ENCODE data around the gene KRTAP5-6. TPM values are rescaled to one million over a fixed set of nuclear protein-coding genes. Genes with fewer than 3 reads are reported as not detected.

Gene KRTAP5-6
- total RNA-seq, 2 donors from 2014 or later = not detected

DNA sequence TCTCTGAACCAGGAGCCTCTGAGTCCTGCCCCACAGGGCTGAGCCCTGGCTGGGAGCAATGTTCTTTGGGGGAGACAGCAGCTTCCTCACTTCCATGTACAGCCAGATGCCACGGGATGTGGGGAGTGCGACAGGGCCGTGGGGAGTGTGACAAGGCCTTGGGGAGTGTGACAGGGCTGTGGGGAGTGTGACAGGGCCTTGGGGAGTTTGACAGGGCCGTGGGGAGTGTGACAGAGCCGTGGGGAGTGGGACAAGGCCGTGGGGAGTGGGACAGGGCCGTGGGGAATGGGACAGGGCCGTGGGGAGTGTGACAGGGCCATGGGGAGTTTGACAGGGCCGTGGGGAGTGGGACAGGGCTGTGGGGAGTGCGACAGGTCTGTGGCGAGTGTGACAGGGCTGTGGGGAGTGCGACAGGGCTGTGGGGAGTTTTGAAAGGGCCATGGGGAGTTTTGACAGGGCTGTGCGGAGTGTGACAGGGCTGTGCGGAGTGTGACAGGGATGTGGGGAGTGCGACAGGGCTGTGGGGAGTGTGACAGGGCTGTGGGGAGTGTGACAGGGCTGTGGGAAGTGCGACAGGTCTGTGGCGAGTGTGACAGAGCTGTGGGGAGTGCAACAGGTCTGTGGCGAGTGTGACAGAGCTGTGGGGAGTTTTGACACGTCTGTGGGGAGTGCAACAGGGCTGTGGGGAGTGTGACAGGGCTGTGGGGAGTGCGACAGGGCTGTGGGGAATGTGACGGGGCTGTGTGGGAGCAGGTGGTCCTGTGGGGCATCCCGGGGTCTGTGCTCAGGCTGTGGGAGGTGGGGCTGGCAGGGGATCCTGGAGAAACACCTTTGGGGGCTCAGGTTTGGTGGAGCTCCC is 6.6 kb upstream of the KRTAP5-6 start:
- Histone ChIP-seq H3K9me3 (no peaks in the 10 kb centered on the region), H3K27ac (no peak overlapping the region), H3K27me3 (no peaks in the 10 kb centered on the region), H3K4me1 (peaks cover 15% of the 10 kb centered on the region), H3K36me3 (replicated peaks in 1 of 2; ENCODE audit: insufficient read depth in 1 of 2, low read depth in 2 of 2) (no peaks in the 10 kb centered on the region), H3K4me3 (no peak overlapping the region)
- ATAC-seq (no peak), DNase-seq (no peak)
- 57% methylated on average over 22 of the region's 22 CpGs for WGBS, 2 donors
- intact Hi-C loops (cut with DNase I) = loop anchor here (5.0 kb wide), 1 partner anchor 462 kb away; no protein-coding TSS in a partner anchor
- TF ChIP-seq POLR2A (IDR thresholded peaks at IDR 0.05) = no peak
- TF ChIP-seq, protein P1, sequence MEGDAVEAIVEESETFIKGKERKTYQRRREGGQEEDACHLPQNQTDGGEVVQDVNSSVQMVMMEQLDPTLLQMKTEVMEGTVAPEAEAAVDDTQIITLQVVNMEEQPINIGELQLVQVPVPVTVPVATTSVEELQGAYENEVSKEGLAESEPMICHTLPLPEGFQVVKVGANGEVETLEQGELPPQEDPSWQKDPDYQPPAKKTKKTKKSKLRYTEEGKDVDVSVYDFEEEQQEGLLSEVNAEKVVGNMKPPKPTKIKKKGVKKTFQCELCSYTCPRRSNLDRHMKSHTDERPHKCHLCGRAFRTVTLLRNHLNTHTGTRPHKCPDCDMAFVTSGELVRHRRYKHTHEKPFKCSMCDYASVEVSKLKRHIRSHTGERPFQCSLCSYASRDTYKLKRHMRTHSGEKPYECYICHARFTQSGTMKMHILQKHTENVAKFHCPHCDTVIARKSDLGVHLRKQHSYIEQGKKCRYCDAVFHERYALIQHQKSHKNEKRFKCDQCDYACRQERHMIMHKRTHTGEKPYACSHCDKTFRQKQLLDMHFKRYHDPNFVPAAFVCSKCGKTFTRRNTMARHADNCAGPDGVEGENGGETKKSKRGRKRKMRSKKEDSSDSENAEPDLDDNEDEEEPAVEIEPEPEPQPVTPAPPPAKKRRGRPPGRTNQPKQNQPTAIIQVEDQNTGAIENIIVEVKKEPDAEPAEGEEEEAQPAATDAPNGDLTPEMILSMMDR (IDR thresholded peaks at IDR 0.05) = no peak

DNA sequence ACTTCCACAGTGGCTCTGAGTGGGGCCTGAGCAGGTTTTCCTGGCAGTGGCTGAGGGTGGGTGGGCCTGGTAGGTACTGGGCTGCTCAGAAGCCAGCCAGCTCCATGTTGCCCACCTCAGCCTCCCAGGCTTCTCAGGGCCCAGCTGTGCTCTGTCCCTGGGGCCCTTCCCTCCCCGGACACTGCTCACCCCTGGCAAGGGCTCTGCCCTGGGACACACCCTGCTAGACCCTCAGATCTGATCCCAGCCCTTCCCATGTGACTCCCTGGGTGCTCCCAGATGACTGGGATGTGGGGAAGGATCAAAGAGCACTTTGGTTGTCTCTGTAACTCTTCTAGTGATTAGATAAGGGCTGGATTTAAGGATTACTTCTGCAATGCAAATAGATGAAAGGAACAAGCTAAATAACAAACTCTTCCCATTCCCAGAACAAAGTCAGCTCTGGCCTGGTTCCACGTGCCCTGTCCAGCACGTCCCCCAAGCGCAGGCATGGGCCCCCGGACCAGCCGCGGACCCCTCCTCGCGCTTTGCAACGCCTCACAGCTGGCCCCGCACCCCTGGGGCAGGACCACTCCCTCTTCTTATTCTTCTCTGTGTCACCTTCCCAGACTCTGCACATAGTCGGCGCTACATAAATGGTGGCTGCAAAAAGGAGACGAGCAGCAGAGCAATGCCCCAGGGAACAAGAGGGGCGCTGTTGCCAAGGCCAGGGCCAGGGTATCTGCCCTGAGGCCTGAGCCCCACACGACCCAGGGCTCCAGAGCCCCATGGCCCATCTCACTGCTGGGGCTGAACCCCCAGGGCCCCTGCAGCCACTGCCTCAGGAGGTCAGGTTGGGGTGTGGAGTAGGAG is 5.7 kb upstream of the KRTAP5-6 start:
- DNase-seq = no peak
- no peak for ATAC-seq
- Histone ChIP-seq H3K27me3 (no peaks in the 10 kb centered on the region), H3K4me1 (peaks cover 15% of the 10 kb centered on the region), H3K4me3 (no peak overlapping the region), H3K36me3 (replicated peaks in 1 of 2; ENCODE audit: insufficient read depth in 1 of 2, low read depth in 2 of 2) (no peaks in the 10 kb centered on the region), H3K27ac (no peak overlapping the region), H3K9me3 (no peaks in the 10 kb centered on the region)
- TF ChIP-seq POLR2A (IDR thresholded peaks at IDR 0.05) = no peak
- TF ChIP-seq, protein P1 (IDR thresholded peaks at IDR 0.05) = no peak
- intact Hi-C loops (cut with DNase I) = loop anchor here (5.0 kb wide), 1 partner anchor 461 kb away; no protein-coding TSS in a partner anchor
- WGBS, 2 donors = 60 to 70% methylated on average over 15 of the region's 16 CpGs

DNA sequence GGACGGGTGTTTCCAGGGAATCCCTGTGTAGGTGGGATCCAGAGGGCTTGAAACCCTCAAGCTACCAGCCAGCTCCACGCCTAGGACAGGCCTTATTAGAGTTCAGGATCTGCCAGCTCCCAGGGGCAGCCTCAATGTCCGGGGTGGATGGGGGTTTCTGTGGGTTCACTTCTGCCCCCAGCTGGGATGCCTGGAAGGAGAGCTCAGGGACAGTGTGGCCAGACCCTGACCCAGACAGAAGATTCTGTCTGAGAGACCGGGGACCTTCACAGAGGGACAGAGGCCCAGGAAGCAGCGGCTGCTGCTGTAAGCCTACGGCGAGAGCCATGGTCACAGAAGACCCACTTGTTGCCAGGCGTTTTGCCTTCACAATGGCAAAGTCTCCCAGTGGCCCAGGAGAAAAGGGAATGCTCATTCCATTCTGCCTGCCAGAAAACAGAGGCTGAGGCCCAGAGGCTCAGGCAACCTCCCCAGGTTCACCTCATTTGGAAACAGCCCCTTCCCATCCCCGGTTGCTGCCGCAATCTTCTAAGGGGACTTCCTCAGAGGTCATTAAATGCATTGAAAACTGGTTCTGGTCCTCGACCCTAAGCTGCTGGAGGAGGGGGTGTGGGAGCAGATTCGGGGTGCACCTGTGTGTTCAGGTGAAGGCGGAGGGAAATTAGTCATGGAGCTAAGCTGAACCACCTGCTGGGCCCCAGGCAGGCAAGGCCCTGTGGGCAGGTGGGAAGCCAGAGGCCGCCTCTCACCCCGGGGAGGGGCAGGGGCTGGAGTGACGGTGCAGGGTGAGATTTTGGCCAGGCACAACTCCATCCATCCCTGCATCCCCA is 4.9 kb upstream of the KRTAP5-6 start:
- no peak overlapping the region for H3K27ac ChIP-seq
- no peaks in the 10 kb centered on the region for H3K36me3 ChIP-seq (replicated peaks in 1 of 2; ENCODE audit: insufficient read depth in 1 of 2, low read depth in 2 of 2)
- no peak for DNase-seq
- H3K9me3 ChIP-seq = no peaks in the 10 kb centered on the region
- no peak overlapping the region for H3K4me3 ChIP-seq
- TF ChIP-seq, protein P1 (IDR thresholded peaks at IDR 0.05) = no peak
- no peak for ATAC-seq
- WGBS, 2 donors = 78 to 80% methylated on average over 6 to 15 of the region's 16 CpGs
- peaks cover 15% of the 10 kb centered on the region for H3K4me1 ChIP-seq
- no peaks in the 10 kb centered on the region for H3K27me3 ChIP-seq
- intact Hi-C loops (cut with DNase I) = loop anchor here (5.0 kb wide), 1 partner anchor 460 kb away; no protein-coding TSS in a partner anchor

DNA sequence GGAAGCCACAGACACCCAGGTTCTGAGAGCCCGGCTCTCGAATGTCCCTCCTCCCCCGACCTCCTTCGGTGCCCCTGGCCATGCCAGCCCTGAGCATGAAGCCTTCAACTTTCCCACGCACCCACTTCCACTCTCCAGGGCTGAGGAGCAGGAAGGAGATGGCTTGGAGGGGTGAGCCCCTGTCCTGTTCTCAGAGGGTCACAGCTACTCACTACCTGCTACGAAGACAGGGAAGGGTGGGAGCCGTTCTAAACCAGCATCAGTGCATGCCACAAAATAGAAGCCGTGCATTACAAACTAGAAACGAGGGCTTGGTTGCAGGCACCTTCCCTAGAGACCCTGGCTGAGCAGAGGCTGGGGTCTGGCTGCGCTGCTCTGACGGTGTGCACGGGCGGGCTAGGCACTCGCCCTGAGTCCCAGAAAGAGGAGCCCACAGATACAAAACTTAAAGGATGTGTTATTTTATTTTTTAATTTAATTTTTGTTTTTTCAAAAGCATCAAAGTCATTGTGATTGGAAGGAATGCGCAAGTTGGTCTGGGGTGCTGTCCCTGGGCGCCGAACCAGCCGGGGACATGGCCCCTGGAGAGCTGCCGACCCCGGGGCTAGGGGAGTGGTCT is 4.2 kb upstream of the KRTAP5-6 start:
- no peak overlapping the region for H3K4me3 ChIP-seq

More for the DNA sequence above, 4.2 kb upstream of the KRTAP5-6 start:
- no peak for DNase-seq
- TF ChIP-seq, protein P1 (IDR thresholded peaks at IDR 0.05) = no peak
- TF ChIP-seq POLR2A (IDR thresholded peaks at IDR 0.05) = no peak
- Histone ChIP-seq H3K9me3 (no peaks in the 10 kb centered on the region), H3K4me1 (peaks cover 15% of the 10 kb centered on the region), H3K27me3 (no peaks in the 10 kb centered on the region), H3K27ac (no peak overlapping the region), H3K36me3 (replicated peaks in 1 of 2; ENCODE audit: insufficient read depth in 1 of 2, low read depth in 2 of 2) (no peaks in the 10 kb centered on the region)
- ATAC-seq = no peak
- intact Hi-C loops (cut with DNase I) = loop anchor here (5.0 kb wide), 1 partner anchor 459 kb away; no protein-coding TSS in a partner anchor
- WGBS, 2 donors = 26 to 29% methylated on average over 15 to 20 of the region's 20 CpGs

Measured in body of pancreas (tissue), 4 donors.